Hepatocyte (in vitro differentiated cells): ENCODE results near the gene FLOT1. TPM values are rescaled to one million over a fixed set of nuclear protein-coding genes. Genes with fewer than 3 reads are reported as not detected.

Experiments
- DNase-seq: peaks from one replicate; pipeline ENCODE4 v3.0.0-alpha.2; 2016; ENCODE audit warnings: low spot score
- H2AFZ ChIP-seq: fragments of 200-600 bp; sonication (generic); 2 replicates; pipeline ENCODE4 v1.6.0; 2016; ENCODE audit warnings: antibody characterized with exemption, mild to moderate bottlenecking
- H3K27ac ChIP-seq: fragments of 200-600 bp; sonication (generic); 2 replicates; pipeline ENCODE4 v1.5.1; 2016; ENCODE audit warnings: mild to moderate bottlenecking
- H3K27me3 ChIP-seq: fragments of 200-600 bp; sonication (generic); 2 replicates; pipeline ENCODE4 v1.6.1; 2016
- H3K36me3 ChIP-seq: fragments of 200-600 bp; sonication (generic); replicated peaks from 2 replicates; pipeline ENCODE4 v1.5.1; 2016; ENCODE audit warnings: low read depth; ENCODE audit not compliant: insufficient read depth
- H3K4me1 ChIP-seq: fragments of 200-600 bp; sonication (generic); 2 replicates; pipeline ENCODE4 v1.5.1; 2016; ENCODE audit warnings: mild to moderate bottlenecking, moderate library complexity; ENCODE audit not compliant: insufficient read depth
- H3K4me2 ChIP-seq: fragments of 200-600 bp; sonication (generic); 2 replicates; pipeline ENCODE4 v1.6.0; 2016
- H3K4me3 ChIP-seq: fragments of 200-600 bp; sonication (generic); 2 replicates; pipeline ENCODE4 v1.5.1; 2016; ENCODE audit warnings: mild to moderate bottlenecking
- H3K79me2 ChIP-seq: fragments of 200-600 bp; sonication (generic); 2 replicates; pipeline ENCODE4 v1.6.0; 2017; ENCODE audit warnings: mild to moderate bottlenecking
- H3K9me2 ChIP-seq: fragments of 200-600 bp; sonication (generic); replicated peaks from 2 replicates; pipeline ENCODE4 v1.6.0; 2017; ENCODE audit warnings: mild to moderate bottlenecking; ENCODE audit not compliant: insufficient read depth
- H3K9me3 ChIP-seq: fragments of 200-600 bp; sonication (generic); 2 replicates; pipeline ENCODE4 v1.5.1; 2016; ENCODE audit warnings: low read depth, mild to moderate bottlenecking
- H4K20me1 ChIP-seq: fragments of 200-600 bp; sonication (generic); 2 replicates; pipeline ENCODE4 v1.6.0; 2016; ENCODE audit warnings: mild to moderate bottlenecking; ENCODE audit not compliant: insufficient read depth, poor library complexity, severe bottlenecking
- CTCF ChIP-seq: fragments of 200-600 bp; sonication (generic); IDR thresholded peaks from 2 replicates; pipeline ENCODE4 v1.5.1; 2016; ENCODE audit warnings: antibody characterized with exemption, mild to moderate bottlenecking; ENCODE audit not compliant: poor library complexity
- EZH2 ChIP-seq: fragments of 200-600 bp; sonication (generic); IDR thresholded peaks from 2 replicates; pipeline ENCODE4 v1.6.1; 2016; ENCODE audit warnings: antibody characterized with exemption, mild to moderate bottlenecking, borderline replicate concordance
- EZH2phosphoT487 ChIP-seq: fragments of 200-600 bp; sonication (generic); IDR thresholded peaks from one replicate; pipeline ENCODE4 v1.6.1; 2018; ENCODE audit warnings: antibody characterized with exemption, mild to moderate bottlenecking, low read depth, moderate library complexity; ENCODE audit not compliant: unreplicated experiment, severe bottlenecking
- WGBS: methylation state at CpG from one replicate; pipeline ENCODE4 v1.1.6; 2016; ENCODE audit warnings: low lambda C conversion rate; ENCODE audit errors: missing lambda C conversion rate; 5-methylcytosine and 5-hydroxymethylcytosine counted together
- polyA plus RNA-seq: library from polyadenylated mRNA; unstranded; fragments of >200 nt; fragmentation: Nextera tagmentation; extraction: Ambion mirVana; gene quantifications from 2 replicates; pipeline ENCODE4 v1.2.1, GENCODE V29; 2016
- total RNA-seq: library from RNA; depleted of rRNA; stranded (reverse); fragments of >200 nt; gene quantifications from 2 replicates; pipeline ENCODE4 v1.2.3, GENCODE V29; 2014

FLOT1 gene
- total and polyA plus RNA-seq, 2 experiments from 2014 or later, result 93.5 to 144 TPM

GRCh38 chr6:30717129-30717844, 25.2 kb downstream of the FLOT1 start, which contains the start of gene MDC1:
MDC1 (minus strand) TSS chr6:30717281; CDS start chr6:30715175, 2,106 bp downstream.
- Histone ChIP-seq H3K79me2 (peaks cover 34% of the 10 kb centered on the region), H2AFZ (peak within 1 kb of the TSS; percentile 39), H3K4me2 (peak within 1 kb of the TSS; percentile 80), H3K36me3 (no peaks in the 10 kb centered on the region), H3K4me1 (peaks cover 9% of the 10 kb centered on the region), H3K9me2 (no peaks in the 10 kb centered on the region), H3K27me3 (no peaks in the 10 kb centered on the region), H3K27ac (peak within 1 kb of the TSS; percentile 91), H3K4me3 (peak within 1 kb of the TSS; percentile 25), H4K20me1 (peaks cover 9% of the 10 kb centered on the region), H3K9me3 (no peaks in the 10 kb centered on the region)
- TF ChIP-seq EZH2 (no peak), CTCF (peak; percentile 2)
- DNase-seq, result peak; percentile 99
- under 1% methylated on average over 48 of the region's 48 CpGs for WGBS

- 1% methylated on average over 8 of the region's 8 CpGs for WGBS
- Histone ChIP-seq H2AFZ (peak overlapping the region; percentile 39), H3K27me3 (no peaks in the 10 kb centered on the region), H4K20me1 (peaks cover 4% of the 10 kb centered on the region), H3K4me1 (peaks cover 9% of the 10 kb centered on the region), H3K4me3 (peak overlapping the region; percentile 24), H3K9me3 (no peaks in the 10 kb centered on the region), H3K27ac (peak overlapping the region; percentile 79), H3K4me2 (peak overlapping the region; percentile 80), H3K36me3 (no peaks in the 10 kb centered on the region), H3K79me2 (peaks cover 29% of the 10 kb centered on the region), H3K9me2 (no peaks in the 10 kb centered on the region)
- no peak for DNase-seq
- TF ChIP-seq EZH2, result no peak
- TF ChIP-seq EZH2phosphoT487, result no peak
- TF ChIP-seq CTCF, result no peak
Observed at GRCh38 chr6:30716879-30717128, 25.7 kb downstream of the FLOT1 start.

GRCh38 chr6:30714263-30714662, 28.2 kb downstream of the FLOT1 start:
- H3K4me3 ChIP-seq, result no peak overlapping the region
- no peak overlapping the region for H3K4me2 ChIP-seq
- no peaks in the 10 kb centered on the region for H3K36me3 ChIP-seq
- 94% methylated on average over 1 of the region's 1 CpG for WGBS
- H4K20me1 ChIP-seq, result no peaks in the 10 kb centered on the region
- H3K9me3 ChIP-seq, result no peaks in the 10 kb centered on the region
- DNase-seq, result no peak
- H3K79me2 ChIP-seq, result peaks cover 15% of the 10 kb centered on the region
- no peaks in the 10 kb centered on the region for H3K9me2 ChIP-seq
- peaks cover 9% of the 10 kb centered on the region for H3K4me1 ChIP-seq
- no peak overlapping the region for H3K27ac ChIP-seq
- no peaks in the 10 kb centered on the region for H3K27me3 ChIP-seq
- TF ChIP-seq CTCF (no peak), EZH2 (no peak), EZH2phosphoT487 (no peak)
- no peak overlapping the region for H2AFZ ChIP-seq
